D721Med (cell line): ENCODE data around the gene TMEM151A.

Experiments
- DNase-seq: peaks from one replicate; pipeline ENCODE4 v3.0.0; 2011; ENCODE audit warnings: low spot score; ENCODE audit not compliant: insufficient read length
- FAIRE-seq: peaks from 2 replicates; lab custom pipeline; 2011; peaks lifted over from hg19 to GRCh38; lab: Jason Lieb, UNC
- TF ChIP-seq, protein P1 (sequence below): IDR thresholded peaks from 2 replicates; pipeline ENCODE4 v1.5.1; 2012; ENCODE audit warnings: mild to moderate bottlenecking, control low read depth; ENCODE audit not compliant: insufficient read depth; ENCODE audit errors: missing control alignments

Gene TMEM151A

GRCh38 chr11:66291706-66292542 is at the start of gene TMEM151A:
Gene TMEM151A (plus strand): TSS chr11:66291894. CDS start chr11:66292014, 120 bp downstream.
- DNase-seq = peak; percentile 65
- TF ChIP-seq, protein P1, sequence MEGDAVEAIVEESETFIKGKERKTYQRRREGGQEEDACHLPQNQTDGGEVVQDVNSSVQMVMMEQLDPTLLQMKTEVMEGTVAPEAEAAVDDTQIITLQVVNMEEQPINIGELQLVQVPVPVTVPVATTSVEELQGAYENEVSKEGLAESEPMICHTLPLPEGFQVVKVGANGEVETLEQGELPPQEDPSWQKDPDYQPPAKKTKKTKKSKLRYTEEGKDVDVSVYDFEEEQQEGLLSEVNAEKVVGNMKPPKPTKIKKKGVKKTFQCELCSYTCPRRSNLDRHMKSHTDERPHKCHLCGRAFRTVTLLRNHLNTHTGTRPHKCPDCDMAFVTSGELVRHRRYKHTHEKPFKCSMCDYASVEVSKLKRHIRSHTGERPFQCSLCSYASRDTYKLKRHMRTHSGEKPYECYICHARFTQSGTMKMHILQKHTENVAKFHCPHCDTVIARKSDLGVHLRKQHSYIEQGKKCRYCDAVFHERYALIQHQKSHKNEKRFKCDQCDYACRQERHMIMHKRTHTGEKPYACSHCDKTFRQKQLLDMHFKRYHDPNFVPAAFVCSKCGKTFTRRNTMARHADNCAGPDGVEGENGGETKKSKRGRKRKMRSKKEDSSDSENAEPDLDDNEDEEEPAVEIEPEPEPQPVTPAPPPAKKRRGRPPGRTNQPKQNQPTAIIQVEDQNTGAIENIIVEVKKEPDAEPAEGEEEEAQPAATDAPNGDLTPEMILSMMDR = no peak
- FAIRE-seq = no peak

- FAIRE-seq (no peak), DNase-seq (no peak)
These were observed 49.5 kb upstream of the TMEM151A start for GRCh38 chr11:66242095-66242765.

DNA sequence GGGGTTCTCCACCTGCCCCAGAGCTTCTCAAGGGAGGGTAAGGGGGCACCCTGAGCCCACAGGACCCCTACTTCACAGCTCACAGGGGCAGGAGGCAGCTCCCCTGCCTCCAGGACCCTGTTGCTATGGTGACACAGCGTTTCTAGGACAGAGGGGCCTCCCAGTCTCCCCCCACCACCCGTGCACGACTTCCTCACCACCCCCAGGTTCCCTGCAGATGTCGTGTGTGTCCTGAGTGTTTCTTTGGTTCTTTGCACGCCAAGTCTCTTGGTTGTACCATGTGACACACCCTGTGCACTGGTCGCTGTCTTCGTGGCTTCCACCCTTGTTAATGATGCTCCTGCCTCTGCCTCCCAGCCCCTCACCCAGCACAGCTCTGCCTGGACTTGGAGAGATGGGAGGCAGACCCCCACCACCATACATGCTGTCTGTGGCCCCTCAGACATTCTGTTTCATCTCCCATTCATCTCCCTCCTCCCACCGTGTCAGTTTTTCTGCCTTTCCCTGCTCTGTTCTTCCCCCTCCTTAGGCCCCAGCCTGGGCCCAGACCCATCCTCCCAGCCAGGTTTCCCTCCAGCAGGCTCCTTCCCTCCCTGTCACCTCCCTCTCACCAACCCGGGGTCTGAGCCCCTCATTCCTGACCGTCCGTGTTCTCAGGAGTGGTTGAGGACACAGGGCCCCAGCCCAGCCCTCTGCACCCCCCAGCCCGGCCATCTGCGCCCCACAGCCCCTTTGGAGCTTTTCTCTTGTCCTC is 47.7 kb upstream of the TMEM151A start:
- TF ChIP-seq, protein P1 = no peak
- no peak for DNase-seq
- FAIRE-seq = no peak

More at GRCh38 chr11:66242095-66242765, 49.5 kb upstream of the TMEM151A start:
- TF ChIP-seq, protein P1 = no peak

DNA sequence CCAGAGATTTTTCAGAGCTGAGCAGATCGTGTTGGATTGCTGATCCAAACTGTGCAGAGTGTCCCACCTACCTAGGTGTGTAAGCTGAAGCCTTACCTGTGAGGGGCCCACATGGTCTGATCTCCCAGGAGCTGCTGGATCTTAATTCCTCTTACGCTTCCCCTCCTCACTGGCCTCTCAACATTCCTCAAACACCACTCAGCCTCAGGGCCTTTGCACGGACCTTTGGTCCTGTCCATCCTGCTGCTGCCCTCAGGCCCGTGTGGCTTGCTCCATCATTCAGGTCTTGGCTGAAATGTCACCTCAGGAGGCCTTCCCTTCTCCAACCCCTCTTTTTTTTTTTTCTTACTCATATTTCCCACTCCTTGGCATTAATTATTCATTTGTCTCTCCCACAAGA is 44.4 kb upstream of the TMEM151A start:
- no peak for DNase-seq
- TF ChIP-seq, protein P1 = no peak
- FAIRE-seq = no peak

DNA sequence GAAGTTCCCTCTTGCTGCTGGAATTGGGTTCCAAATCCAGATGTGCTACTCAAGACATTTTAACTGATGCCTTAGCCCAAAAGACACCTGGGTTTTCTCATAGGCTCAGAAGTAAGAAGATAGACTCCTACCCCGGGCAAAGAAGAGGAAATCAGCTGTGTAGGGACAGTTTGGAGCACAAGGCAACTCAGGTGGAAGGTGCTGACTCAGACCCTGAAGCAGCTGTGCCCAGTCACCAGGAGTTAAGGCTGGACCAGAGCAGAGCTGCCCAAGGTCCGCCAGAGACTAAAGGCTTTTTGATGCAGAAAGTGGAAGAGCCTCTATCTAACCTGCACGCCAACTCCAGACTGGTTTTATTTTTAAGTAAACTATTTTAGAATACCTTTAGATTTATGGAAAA is 43.9 kb upstream of the TMEM151A start:
- TF ChIP-seq, protein P1 = no peak
- no peak for FAIRE-seq
- DNase-seq = no peak

- TF ChIP-seq, protein P1 = no peak
- DNase-seq = no peak
- no peak for FAIRE-seq
These were observed 42.8 kb upstream of the TMEM151A start for GRCh38 chr11:66248903-66249302.
